Trophoblast cell (in vitro differentiated cells and primary cell): ENCODE results near the gene PERM1.
A peak's percentile ranks its signal among the peaks of the same experiment; 100 is the strongest.

ENCODE experiments used
- DNase-seq, 2 donors: peaks; one replicate each; pipeline ENCODE4 v3.0.0-alpha.2; 2016
- H2AFZ ChIP-seq: 2 replicates; pipeline ENCODE4 v1.6.1; 2013; ENCODE audit warnings: low read length, moderate library complexity, mild to moderate bottlenecking; ENCODE audit not compliant: insufficient read depth, poor library complexity
- H2AK5ac ChIP-seq: 2 replicates; pipeline ENCODE4 v1.6.1; 2013; ENCODE audit warnings: mild to moderate bottlenecking, low read length
- H2BK120ac ChIP-seq: 2 replicates; pipeline ENCODE4 v1.6.1; 2013; ENCODE audit warnings: low read length, mild to moderate bottlenecking, moderate library complexity; ENCODE audit not compliant: insufficient read depth, poor library complexity
- H2BK12ac ChIP-seq: 2 replicates; pipeline ENCODE4 v1.6.1; 2013; ENCODE audit warnings: mild to moderate bottlenecking, low read length, moderate library complexity
- H2BK5ac ChIP-seq: 2 replicates; pipeline ENCODE4 v1.6.1; 2013; ENCODE audit warnings: low read length, low read depth, moderate library complexity, mild to moderate bottlenecking; ENCODE audit not compliant: poor library complexity
- H3K14ac ChIP-seq: 2 replicates; pipeline ENCODE4 v1.6.1; 2013; ENCODE audit warnings: mild to moderate bottlenecking, low read length
- H3K18ac ChIP-seq: 2 replicates; pipeline ENCODE4 v1.6.1; 2013; ENCODE audit warnings: mild to moderate bottlenecking, low read length
- H3K23ac ChIP-seq: 2 replicates; pipeline ENCODE4 v1.6.1; 2013; ENCODE audit warnings: low read length
- H3K27ac ChIP-seq: 2 replicates; pipeline ENCODE4 v1.5.1; 2013; ENCODE audit warnings: low read depth, mild to moderate bottlenecking, inconsistent platforms, low read length, moderate library complexity
- H3K27me3 ChIP-seq: 2 replicates; pipeline ENCODE4 v1.6.1; 2013; ENCODE audit warnings: inconsistent platforms, mild to moderate bottlenecking, low read length, moderate library complexity; ENCODE audit not compliant: insufficient read depth
- H3K36me3 ChIP-seq, 2 experiments: 1 replicate in 1 of 2; 2 replicates in 1 of 2; pipeline ENCODE4 v1.6.1; 2013; ENCODE audit warnings: low read length in 2 of 2, mild to moderate bottlenecking in 2 of 2, moderate library complexity in 1 of 2; ENCODE audit not compliant: insufficient read depth in 2 of 2, control insufficient read depth in 1 of 2
- H3K4ac ChIP-seq: 2 replicates; pipeline ENCODE4 v1.6.1; 2013; ENCODE audit warnings: low read depth, mild to moderate bottlenecking, low read length, moderate library complexity
- H3K4me1 ChIP-seq, 2 experiments: 1 replicate in 1 of 2; 2 replicates in 1 of 2; pipeline ENCODE4 v1.6.1; 2013; ENCODE audit warnings: low read length in 2 of 2, mild to moderate bottlenecking in 2 of 2, moderate library complexity in 1 of 2; ENCODE audit not compliant: insufficient read depth in 2 of 2, control insufficient read depth in 1 of 2
- H3K4me2 ChIP-seq: 2 replicates; pipeline ENCODE4 v1.6.1; 2013; ENCODE audit warnings: inconsistent platforms, mild to moderate bottlenecking, low read length, moderate library complexity
- H3K4me3 ChIP-seq: 2 replicates; pipeline ENCODE4 v1.5.1; 2013; ENCODE audit warnings: mild to moderate bottlenecking, low read depth, low read length, inconsistent platforms
- H3K79me1 ChIP-seq: one replicate; pipeline ENCODE4 v1.6.1; 2013; ENCODE audit warnings: low read length
- H3K79me2 ChIP-seq: 2 replicates; pipeline ENCODE4 v1.6.1; 2013; ENCODE audit warnings: low read length, mild to moderate bottlenecking; ENCODE audit not compliant: control insufficient read depth, insufficient read depth, poor library complexity
- H3K9ac ChIP-seq: 2 replicates; pipeline ENCODE4 v1.6.1; 2013; ENCODE audit warnings: mild to moderate bottlenecking, low read length
- H3K9me3 ChIP-seq: 2 replicates; pipeline ENCODE4 v1.6.1; 2013; ENCODE audit warnings: low read depth, mild to moderate bottlenecking, control low read depth, inconsistent platforms, low read length; ENCODE audit not compliant: insufficient read depth
- H4K12ac ChIP-seq: 2 replicates; pipeline ENCODE4 v1.6.1; 2013; ENCODE audit warnings: low read depth, mild to moderate bottlenecking, low read length, moderate library complexity
- H4K8ac ChIP-seq: 2 replicates; pipeline ENCODE4 v1.6.1; 2013; ENCODE audit warnings: low read depth, mild to moderate bottlenecking, low read length, moderate library complexity
- H4K91ac ChIP-seq: one replicate; pipeline ENCODE4 v1.6.1; 2013; ENCODE audit warnings: low read depth, mild to moderate bottlenecking, low read length, moderate library complexity
- WGBS: extraction: QIAGEN DNeasy Blood & Tissue Kit; methylation state at CpG from one replicate; pipeline ENCODE4 v1.1.7; 2013; ENCODE audit warnings: missing lambda C conversion rate; ENCODE audit not compliant: insufficient read length, insufficient coverage; ENCODE audit errors: extremely low coverage; 5-methylcytosine and 5-hydroxymethylcytosine counted together

PERM1 gene

DNA sequence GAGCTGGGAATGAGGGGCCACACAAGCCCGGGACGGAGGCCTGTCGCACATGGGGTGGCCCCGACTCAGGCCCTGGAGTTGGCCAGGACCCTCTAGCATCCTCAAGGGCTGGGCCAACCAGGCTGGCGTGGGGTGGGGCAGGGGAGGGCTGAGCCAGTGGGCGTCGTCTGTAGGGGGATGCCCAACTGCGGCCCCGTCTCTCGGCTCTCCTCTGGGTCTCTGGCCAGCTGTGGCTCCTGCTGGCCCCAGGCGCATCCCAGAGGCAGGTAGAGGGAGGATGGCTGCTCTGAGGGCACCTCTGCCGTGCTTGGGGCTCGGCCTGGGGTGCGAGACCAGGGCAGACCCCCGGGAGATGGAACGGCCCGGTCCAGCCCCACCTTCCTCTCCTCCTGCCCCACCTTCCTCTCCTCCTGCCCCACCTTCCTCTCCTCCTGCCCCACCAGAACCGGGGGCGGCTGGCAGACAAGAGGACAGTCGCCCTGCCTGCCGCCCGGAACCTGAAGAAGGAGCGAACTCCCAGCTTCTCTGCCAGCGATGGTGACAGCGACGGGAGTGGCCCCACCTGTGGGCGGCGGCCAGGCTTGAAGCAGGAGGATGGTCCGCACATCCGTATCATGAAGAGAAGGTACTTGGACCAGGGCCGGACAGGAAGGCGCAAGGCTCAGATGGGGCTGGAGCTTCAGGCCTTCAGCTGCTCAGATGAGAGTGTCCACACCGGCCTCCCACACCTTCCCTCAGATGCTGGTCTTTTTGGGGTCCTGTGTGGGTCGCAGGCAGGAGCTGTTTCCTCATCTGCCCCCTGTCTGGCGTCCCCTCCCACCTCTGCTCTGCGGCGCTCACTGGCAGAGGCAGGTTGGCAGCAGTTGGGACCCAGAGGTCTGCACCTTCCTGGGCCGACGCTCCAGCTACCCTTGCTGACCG is 51.9 kb downstream of the PERM1 start:
- peaks cover under 1% of the 10 kb centered on the region for H3K79me2 ChIP-seq
- peaks cover 0 to 9% of the 10 kb centered on the region in 2 experiments for H3K4me1 ChIP-seq
- H2BK120ac ChIP-seq: no peak overlapping the region
- H3K36me3 ChIP-seq: peaks cover 7 to 10% of the 10 kb centered on the region in 2 experiments
- H3K9me3 ChIP-seq: peaks cover under 1% of the 10 kb centered on the region
- H3K14ac ChIP-seq: no peak overlapping the region
- H4K12ac ChIP-seq: no peak overlapping the region
- H4K91ac ChIP-seq: no peak overlapping the region
- no peak overlapping the region for H3K4me3 ChIP-seq
- DNase-seq: no peak
- H3K9ac ChIP-seq: no peak overlapping the region
- no peak overlapping the region for H2BK12ac ChIP-seq
- no peak overlapping the region for H2AK5ac ChIP-seq
- peaks cover 1% of the 10 kb centered on the region for H3K79me1 ChIP-seq
- no peak overlapping the region for H3K4me2 ChIP-seq
- no peak overlapping the region for H3K4ac ChIP-seq
- H3K27me3 ChIP-seq: peaks cover 13% of the 10 kb centered on the region
- no peak overlapping the region for H2BK5ac ChIP-seq
- no peak overlapping the region for H3K23ac ChIP-seq
- no peak overlapping the region for H3K27ac ChIP-seq
- H3K18ac ChIP-seq: no peak overlapping the region
- no CpG with 5 or more reads among the region's 40 CpGs for WGBS
- H4K8ac ChIP-seq: no peak overlapping the region
- H2AFZ ChIP-seq: no peak overlapping the region

DNA sequence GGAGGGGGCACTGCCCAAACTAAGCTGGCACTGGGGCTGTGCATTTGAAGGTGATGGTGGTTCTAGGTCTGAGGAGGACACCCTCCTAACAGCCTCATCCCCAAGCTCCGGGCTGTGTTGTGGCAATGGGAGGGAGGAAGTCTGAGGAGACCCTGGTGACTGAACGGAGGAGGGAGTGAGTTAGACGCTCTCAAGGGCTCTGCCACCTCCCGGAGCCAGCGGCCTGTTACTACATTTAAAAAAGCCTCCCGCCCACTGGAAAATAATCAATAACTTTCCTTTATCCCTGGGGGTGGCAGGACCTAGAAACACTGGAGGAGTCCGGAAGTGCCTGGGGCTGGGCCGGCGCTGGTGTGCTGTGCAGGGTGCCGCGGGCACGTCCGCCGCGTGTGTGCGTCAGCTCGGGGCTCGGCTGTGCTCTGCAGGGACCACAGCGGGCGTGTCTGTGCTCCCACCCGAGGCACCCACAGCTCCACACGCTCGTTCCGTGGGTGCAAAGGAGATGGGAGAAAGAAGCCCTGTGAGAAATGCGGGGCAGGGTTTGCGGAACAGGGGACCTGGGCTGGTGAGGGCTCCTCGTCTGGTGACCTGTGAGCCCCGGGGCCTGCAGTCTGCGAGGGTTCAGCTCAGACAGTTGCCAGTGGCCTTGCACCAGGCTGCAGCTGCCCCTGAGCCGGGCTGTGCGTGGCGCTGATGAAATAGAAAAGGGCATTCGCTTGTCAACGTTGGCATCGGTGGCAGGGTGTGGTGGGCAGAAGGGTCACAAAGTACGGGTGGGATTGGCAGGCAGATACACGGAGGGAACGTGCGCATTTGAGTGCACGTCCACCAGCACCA is 52.9 kb downstream of the PERM1 start:
- Histone ChIP-seq H3K4me3 (no peak overlapping the region), H2BK12ac (no peak overlapping the region), H3K14ac (no peak overlapping the region), H3K18ac (no peak overlapping the region), H2AK5ac (no peak overlapping the region), H2AFZ (no peak overlapping the region), H3K36me3 (peaks cover 7 to 10% of the 10 kb centered on the region in 2 experiments), H3K4me2 (no peak overlapping the region), H4K8ac (no peak overlapping the region), H3K79me1 (peaks cover 8% of the 10 kb centered on the region), H2BK5ac (no peak overlapping the region), H3K27me3 (peaks cover 15% of the 10 kb centered on the region), H3K9me3 (no peaks in the 10 kb centered on the region), H3K79me2 (peaks cover 3% of the 10 kb centered on the region), H2BK120ac (no peak overlapping the region), H4K91ac (no peak overlapping the region), H3K4me1 (peaks cover 0 to 11% of the 10 kb centered on the region in 2 experiments), H3K23ac (no peak overlapping the region), H3K27ac (no peak overlapping the region), H3K9ac (no peak overlapping the region), H4K12ac (no peak overlapping the region), H3K4ac (no peak overlapping the region)
- DNase-seq: peak in 1 of 2 donors; percentile 42
- no CpG with 5 or more reads among the region's 40 CpGs for WGBS

DNA sequence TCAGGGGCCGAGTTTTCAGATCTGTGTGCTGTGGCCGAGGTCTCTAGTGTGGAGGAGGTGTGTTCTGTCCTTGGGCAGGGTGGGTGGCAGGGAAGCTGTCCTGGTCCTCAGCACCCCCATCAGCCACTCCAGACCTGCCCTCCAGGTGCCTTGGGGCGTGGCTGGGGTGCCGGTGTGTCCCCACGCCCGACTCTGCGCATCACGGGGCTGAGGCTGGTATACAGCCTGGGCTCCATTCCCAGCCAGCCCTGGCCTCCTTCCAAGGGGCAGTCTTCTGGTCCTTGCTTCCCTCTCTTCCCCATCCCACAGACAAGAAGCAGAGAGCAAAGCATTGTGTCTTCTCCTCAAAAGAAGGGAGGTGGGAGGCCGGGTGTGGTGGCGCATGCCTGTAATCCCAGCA is 54.1 kb downstream of the PERM1 start:
- H4K8ac ChIP-seq: no peak overlapping the region
- peaks cover 15% of the 10 kb centered on the region for H3K27me3 ChIP-seq
- no peaks in the 10 kb centered on the region for H3K9me3 ChIP-seq
- H2BK120ac ChIP-seq: no peak overlapping the region
- H3K4me1 ChIP-seq: peaks cover 7 to 18% of the 10 kb centered on the region in 2 experiments
- peaks cover 10% of the 10 kb centered on the region for H3K79me1 ChIP-seq
- DNase-seq: no peak
- peaks cover 7 to 10% of the 10 kb centered on the region in 2 experiments for H3K36me3 ChIP-seq
- H3K23ac ChIP-seq: no peak overlapping the region
- no peak overlapping the region for H4K12ac ChIP-seq
- H2BK5ac ChIP-seq: no peak overlapping the region
- H3K9ac ChIP-seq: no peak overlapping the region
- no peak overlapping the region for H2BK12ac ChIP-seq
- H3K4me3 ChIP-seq: no peak overlapping the region
- H3K14ac ChIP-seq: no peak overlapping the region
- no peak overlapping the region for H4K91ac ChIP-seq
- H3K18ac ChIP-seq: no peak overlapping the region
- H3K27ac ChIP-seq: no peak overlapping the region
- no peak overlapping the region for H2AFZ ChIP-seq
- no CpG with 5 or more reads among the region's 10 CpGs for WGBS
- no peak overlapping the region for H3K4me2 ChIP-seq
- H2AK5ac ChIP-seq: no peak overlapping the region
- no peak overlapping the region for H3K4ac ChIP-seq
- H3K79me2 ChIP-seq: peaks cover 3% of the 10 kb centered on the region

DNA sequence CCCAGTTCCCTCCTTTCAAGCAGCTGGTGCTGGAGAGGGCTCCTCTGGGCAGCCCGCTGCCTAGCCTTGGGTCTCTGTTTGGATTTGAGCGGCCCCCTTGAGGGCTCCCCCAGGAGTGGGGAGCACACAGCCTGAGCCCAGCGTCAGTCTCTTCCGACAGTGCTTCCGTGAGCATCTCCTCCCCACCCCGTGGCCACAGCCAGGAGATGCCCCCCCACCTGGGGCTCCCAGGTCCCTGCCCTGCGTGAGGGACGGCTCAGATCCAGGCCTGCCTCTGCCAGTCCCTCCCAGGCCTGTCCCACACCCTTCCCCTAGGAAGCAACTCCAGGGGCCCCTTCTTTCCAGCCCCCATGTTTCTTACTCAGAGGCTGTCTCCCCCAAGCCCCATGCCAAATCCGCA is 54.7 kb downstream of the PERM1 start:
- Histone ChIP-seq H3K9ac (no peak overlapping the region), H3K79me1 (peaks cover 10% of the 10 kb centered on the region), H3K36me3 (peaks cover 8 to 12% of the 10 kb centered on the region in 2 experiments), H2BK12ac (no peak overlapping the region), H3K79me2 (peaks cover 3% of the 10 kb centered on the region), H2BK5ac (no peak overlapping the region), H4K12ac (no peak overlapping the region), H3K18ac (no peak overlapping the region), H3K4me2 (no peak overlapping the region), H3K14ac (no peak overlapping the region), H4K91ac (no peak overlapping the region), H3K4me1 (peaks cover 8 to 20% of the 10 kb centered on the region in 2 experiments), H2AK5ac (no peak overlapping the region), H3K9me3 (no peaks in the 10 kb centered on the region), H2BK120ac (no peak overlapping the region), H3K23ac (no peak overlapping the region), H3K27ac (no peak overlapping the region), H3K27me3 (peaks cover 15% of the 10 kb centered on the region), H3K4me3 (no peak overlapping the region), H2AFZ (no peak overlapping the region), H4K8ac (no peak overlapping the region), H3K4ac (no peak overlapping the region)
- WGBS: no CpG with 5 or more reads among the region's 9 CpGs
- DNase-seq: no peak
